CD14-positive monocyte (primary cell): ENCODE results near the gene CDH18. TPM values are rescaled to one million over a fixed set of nuclear protein-coding genes. Genes with fewer than 3 reads are reported as not detected.

Source experiments
- DNase-seq, 3 donors: peaks; one replicate each; pipeline ENCODE4 v3.0.0-alpha.2; 2011 to 2022
- H2AFZ ChIP-seq: 2 replicates; pipeline ENCODE4 v1.6.0; 2012; ENCODE audit warnings: mild to moderate bottlenecking, low read depth, low read length, inconsistent platforms; ENCODE audit not compliant: insufficient read depth, poor library complexity, severe bottlenecking
- H3K27ac ChIP-seq, 2 donors: 1 replicate in 1 of 2; 2 replicates in 1 of 2; pipeline ENCODE4 v1.5.1; 2012 to 2013; ENCODE audit warnings: low read length in 2 of 2, control low read depth in 1 of 2, inconsistent platforms in 1 of 2, low read depth in 1 of 2, mild to moderate bottlenecking in 1 of 2
- H3K27me3 ChIP-seq, 2 donors: one replicate each; pipeline versions ENCODE4 v1.6.0 to v1.6.1; 2011 to 2013; ENCODE audit warnings: low read length in 2 of 2; ENCODE audit not compliant: control insufficient read depth in 2 of 2, insufficient read depth in 2 of 2
- H3K36me3 ChIP-seq, 2 donors: replicated peaks in 1 of 2; 1 replicate in 1 of 2; 2 replicates in 1 of 2; pipeline versions ENCODE4 v1.5.1 to v1.6.1; 2012 to 2013; ENCODE audit warnings: low read length in 2 of 2, control low read depth in 1 of 2, inconsistent platforms in 1 of 2, mild to moderate bottlenecking in 1 of 2; ENCODE audit not compliant: insufficient read depth in 2 of 2, control insufficient read depth in 1 of 2
- H3K4me1 ChIP-seq, 2 donors: 1 replicate in 1 of 2; 2 replicates in 1 of 2; pipeline versions ENCODE4 v1.5.1 to v1.6.1; 2012 to 2013; ENCODE audit warnings: low read length in 2 of 2, control low read depth in 1 of 2, inconsistent platforms in 1 of 2, mild to moderate bottlenecking in 1 of 2, moderate library complexity in 1 of 2; ENCODE audit not compliant: insufficient read depth in 2 of 2, control insufficient read depth in 1 of 2
- H3K4me2 ChIP-seq: replicated peaks from 2 replicates; pipeline ENCODE3; 2012; ENCODE audit warnings: low read length, moderate library complexity, mild to moderate bottlenecking; ENCODE audit not compliant: poor library complexity, severe bottlenecking; ENCODE audit errors: extremely low read depth
- H3K4me3 ChIP-seq, 3 experiments: fragments of 200-600 bp in 1 of 3; sonication (generic) in 1 of 3; replicated peaks in 1 of 3; 1 replicate in 2 of 3; 2 replicates in 1 of 3; pipeline ENCODE4 v1.5.1; 2011 to 2013; ENCODE audit warnings: low read length in 3 of 3, mild to moderate bottlenecking in 3 of 3, control low read depth in 2 of 3, low read depth in 2 of 3, inconsistent platforms in 1 of 3, moderate library complexity in 1 of 3
- H3K79me2 ChIP-seq: 2 replicates; pipeline ENCODE4 v1.6.0; 2012; ENCODE audit warnings: mild to moderate bottlenecking, control low read depth, inconsistent platforms, low read length, moderate library complexity; ENCODE audit not compliant: insufficient read depth
- H3K9ac ChIP-seq: 2 replicates; pipeline ENCODE4 v1.6.0; 2017; ENCODE audit warnings: low read length, mild to moderate bottlenecking; ENCODE audit not compliant: insufficient read depth, poor library complexity, severe bottlenecking
- H3K9me3 ChIP-seq, 2 donors: replicated peaks in 1 of 2; 1 replicate in 1 of 2; 2 replicates in 1 of 2; pipeline versions ENCODE4 v1.5.1 to v1.6.1; 2012 to 2013; ENCODE audit warnings: low read length in 2 of 2, control low read depth in 1 of 2; ENCODE audit not compliant: control insufficient read depth in 1 of 2, insufficient read depth in 1 of 2
- H4K20me1 ChIP-seq: 2 replicates; pipeline ENCODE4 v1.6.0; 2012; ENCODE audit warnings: mild to moderate bottlenecking, low read length, control low read depth, moderate library complexity; ENCODE audit not compliant: insufficient read depth
- H3K27ac Mint-ChIP-seq, 7 donors: one replicate each; pipeline ENCODE4 v1.8.0; 2020; ENCODE audit warnings: mild to moderate bottlenecking in 7 of 7, mixed read lengths in 7 of 7, moderate library complexity in 6 of 7, inconsistent platforms in 2 of 7
- H3K27me3 Mint-ChIP-seq, 3 donors: one replicate each; pipeline ENCODE4 v1.8.0; 2021 to 2022; ENCODE audit warnings: low read depth in 3 of 3, mild to moderate bottlenecking in 3 of 3, mixed read lengths in 3 of 3, moderate library complexity in 3 of 3, inconsistent platforms in 1 of 3
- H3K36me3 Mint-ChIP-seq, 2 donors: one replicate each; pipeline ENCODE4 v1.8.0; 2020; ENCODE audit warnings: mixed read lengths in 2 of 2, inconsistent platforms in 1 of 2, mild to moderate bottlenecking in 1 of 2
- H3K4me1 Mint-ChIP-seq: one replicate; pipeline ENCODE4 v1.8.0; 2020; ENCODE audit warnings: mild to moderate bottlenecking, mixed read lengths
- H3K4me3 Mint-ChIP-seq, 2 donors: one replicate each; pipeline ENCODE4 v1.8.0; 2020; ENCODE audit warnings: mild to moderate bottlenecking in 2 of 2, mixed read lengths in 2 of 2, moderate library complexity in 1 of 2
- H3K9me3 Mint-ChIP-seq, 7 donors: one replicate each; pipeline ENCODE4 v1.8.0; 2020 to 2022; ENCODE audit warnings: mixed read lengths in 7 of 7, mild to moderate bottlenecking in 6 of 7, moderate library complexity in 6 of 7, inconsistent platforms in 2 of 7
- WGBS: methylation state at CpG from one replicate; pipeline ENCODE4 v1.1.5; 2013; ENCODE audit warnings: missing lambda C conversion rate; ENCODE audit not compliant: insufficient coverage; 5-methylcytosine and 5-hydroxymethylcytosine counted together
- intact Hi-C, 2 donors: fragments of 100-400 bp; cut with micrococcal nuclease; formaldehyde crosslinking; loops; one replicate each; pipeline versions ENCODE4 v1.15.0 to v1.15.1; 2023
- polyA plus RNA-seq, 3 donors: library from polyadenylated mRNA; depleted of rRNA in 1 of 3; unstranded in 2 of 3; stranded (reverse) in 1 of 3; fragments of 300-500 nt in 2 of 3; fragments of >200 nt in 1 of 3; fragmentation: Illumina TruSeq in 2 of 3; gene quantifications; 1 replicate in 2 of 3; 2 replicates in 1 of 3; pipeline ENCODE4 v1.2.3, GENCODE V29; 2012 to 2021
- TF ChIP-seq, protein P1 (sequence below): fragments of 200-600 bp; IDR thresholded peaks from one replicate; pipeline ENCODE4 v1.8.0; 2022; ENCODE audit warnings: antibody characterized with exemption, mild to moderate bottlenecking

The CDH18 gene
- polyA plus RNA-seq, 3 donors: not detected

DNA sequence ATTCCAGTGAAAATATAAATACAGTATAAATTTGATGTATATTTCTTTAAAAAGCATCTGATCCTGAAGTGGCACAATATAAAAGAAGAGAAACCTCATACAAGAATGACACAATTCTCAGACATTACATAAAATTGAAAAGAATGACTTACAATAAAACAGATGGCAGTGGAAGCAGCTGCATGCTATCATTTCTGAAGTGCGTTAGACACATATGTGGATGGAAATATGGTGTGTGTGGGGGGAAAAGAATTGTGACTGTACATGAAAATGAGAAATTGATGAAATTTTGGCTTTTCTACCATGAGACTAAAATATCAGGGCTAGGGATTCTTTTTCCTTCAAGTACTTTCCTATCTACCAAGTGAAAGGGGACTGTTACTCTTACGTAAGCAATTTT is 45.9 kb upstream of the CDH18 start:
- Mint-ChIP-seq H3K4me1 (no peaks in the 10 kb centered on the region), H3K4me3 (no peak overlapping the region), H3K36me3 (no peaks in the 10 kb centered on the region), H3K27ac (no peak overlapping the region), H3K9me3 (peaks cover 2 to 15% (median 4%) of the 10 kb centered on the region in 7 donors), H3K27me3 (no peaks in the 10 kb centered on the region)
- H3K9me3 ChIP-seq: no peaks in the 10 kb centered on the region
- WGBS: no CpG with 5 or more reads among the region's 2 CpGs
- no peaks in the 10 kb centered on the region for H3K79me2 ChIP-seq
- no peak overlapping the region for H3K9ac ChIP-seq
- TF ChIP-seq, protein P1, sequence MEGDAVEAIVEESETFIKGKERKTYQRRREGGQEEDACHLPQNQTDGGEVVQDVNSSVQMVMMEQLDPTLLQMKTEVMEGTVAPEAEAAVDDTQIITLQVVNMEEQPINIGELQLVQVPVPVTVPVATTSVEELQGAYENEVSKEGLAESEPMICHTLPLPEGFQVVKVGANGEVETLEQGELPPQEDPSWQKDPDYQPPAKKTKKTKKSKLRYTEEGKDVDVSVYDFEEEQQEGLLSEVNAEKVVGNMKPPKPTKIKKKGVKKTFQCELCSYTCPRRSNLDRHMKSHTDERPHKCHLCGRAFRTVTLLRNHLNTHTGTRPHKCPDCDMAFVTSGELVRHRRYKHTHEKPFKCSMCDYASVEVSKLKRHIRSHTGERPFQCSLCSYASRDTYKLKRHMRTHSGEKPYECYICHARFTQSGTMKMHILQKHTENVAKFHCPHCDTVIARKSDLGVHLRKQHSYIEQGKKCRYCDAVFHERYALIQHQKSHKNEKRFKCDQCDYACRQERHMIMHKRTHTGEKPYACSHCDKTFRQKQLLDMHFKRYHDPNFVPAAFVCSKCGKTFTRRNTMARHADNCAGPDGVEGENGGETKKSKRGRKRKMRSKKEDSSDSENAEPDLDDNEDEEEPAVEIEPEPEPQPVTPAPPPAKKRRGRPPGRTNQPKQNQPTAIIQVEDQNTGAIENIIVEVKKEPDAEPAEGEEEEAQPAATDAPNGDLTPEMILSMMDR: no peak
- H3K4me3 ChIP-seq: no peak overlapping the region
- DNase-seq: no peak
- no peaks in the 10 kb centered on the region for H3K36me3 ChIP-seq
- H3K27ac ChIP-seq: no peak overlapping the region
- H3K27me3 ChIP-seq: no peaks in the 10 kb centered on the region
- H2AFZ ChIP-seq: no peak overlapping the region
- no peaks in the 10 kb centered on the region for H4K20me1 ChIP-seq
- intact Hi-C loops: no loop called here
- no peaks in the 10 kb centered on the region for H3K4me1 ChIP-seq
- H3K4me2 ChIP-seq: no peak overlapping the region

DNA sequence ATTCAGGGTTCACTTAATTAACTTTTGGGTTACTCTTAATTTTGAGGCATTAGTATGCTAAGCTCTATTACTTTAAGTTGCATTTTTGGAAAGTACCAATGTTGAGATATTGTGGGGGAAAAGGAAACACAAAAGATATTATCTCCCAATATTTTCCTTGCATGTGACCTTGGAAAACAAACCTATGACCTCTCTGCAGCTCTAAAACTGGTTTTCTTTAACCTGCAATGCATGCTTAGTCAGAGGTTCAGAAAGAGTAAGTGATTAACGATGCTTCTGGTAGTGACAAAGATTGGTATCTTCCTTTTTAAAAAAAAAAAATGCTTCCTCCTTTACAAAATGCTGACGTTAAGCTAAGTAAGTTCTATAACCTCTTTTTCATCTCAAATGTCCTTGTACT is 44.9 kb upstream of the CDH18 start:
- Histone ChIP-seq H3K27me3 (no peaks in the 10 kb centered on the region), H3K79me2 (no peaks in the 10 kb centered on the region), H4K20me1 (no peaks in the 10 kb centered on the region), H3K9me3 (no peaks in the 10 kb centered on the region), H3K9ac (no peak overlapping the region), H2AFZ (no peak overlapping the region), H3K4me1 (no peaks in the 10 kb centered on the region), H3K4me3 (no peak overlapping the region), H3K4me2 (no peak overlapping the region), H3K27ac (no peak overlapping the region), H3K36me3 (no peaks in the 10 kb centered on the region)
- no peaks in the 10 kb centered on the region for H3K27me3 Mint-ChIP-seq
- intact Hi-C loops: no loop called here
- no peak overlapping the region for H3K27ac Mint-ChIP-seq
- no CpG with 5 or more reads among the region's 2 CpGs for WGBS
- H3K4me3 Mint-ChIP-seq: no peak overlapping the region
- TF ChIP-seq, protein P1: no peak
- H3K9me3 Mint-ChIP-seq: peaks cover 2 to 11% (median 3%) of the 10 kb centered on the region in 7 donors
- H3K36me3 Mint-ChIP-seq: no peaks in the 10 kb centered on the region
- DNase-seq: no peak
- no peaks in the 10 kb centered on the region for H3K4me1 Mint-ChIP-seq
